K562 (cell line): ENCODE data around the gene EXD2. TPM values are rescaled to one million over a fixed set of nuclear protein-coding genes. Genes with fewer than 3 reads are reported as not detected.

Experiments
- ATAC-seq: fragments of 200-7000 bp; cut with Tn5 transposase; 3 replicates; pipeline ENCODE4 v1.9.1; 2020; ENCODE audit warnings: moderate library complexity
- BruUV-seq: library from RNA; stranded (reverse); fragments of 400-500 nt; replicated peaks from 2 replicates; lab custom pipeline; 2021; lab: Mats Ljungman, UMichigan
- CTCF ChIA-PET: fragments of 300-600 bp; formaldehyde crosslinking; extraction: SDS; loops from one replicate; lab custom pipeline; 2021; ENCODE audit warnings: low intra/inter-chr PET ratio; lab: Yijun Ruan, JAX
- POLR2A ChIA-PET: fragments of 300-600, 350-650 bp; sonication (Branson Sonifier 250); formaldehyde crosslinking; extraction: SDS; loops from one replicate; lab custom pipeline; 2021; ENCODE audit warnings: antibody characterized with exemption, inconsistent platforms; lab: Yijun Ruan, JAX
- DNase-seq, 4 experiments: peaks; one replicate each; pipeline versions ENCODE4 v3.0.0 to v3.0.0-alpha.2; 2011 to 2018; ENCODE audit warnings: low spot score in 3 of 4, mixed read lengths in 3 of 4; ENCODE audit errors: extremely low read depth in 1 of 4
- FAIRE-seq: peaks from 2 replicates; lab custom pipeline; 2011; peaks lifted over from hg19 to GRCh38; lab: Jason Lieb, UNC
- H2AFZ ChIP-seq: 2 replicates; pipeline ENCODE4 v1.6.0; 2011; ENCODE audit warnings: low read depth, low read length, control low read depth, inconsistent platforms
- H3K27ac ChIP-seq: fragments of 200-600 bp; 3 replicates; pipeline ENCODE4 v1.8.0; 2011; ENCODE audit warnings: low read depth, mild to moderate bottlenecking, control low read depth, inconsistent platforms, low read length, moderate library complexity, mixed read lengths; ENCODE audit errors: extremely low read depth
- H3K27me3 ChIP-seq, 2 experiments: fragments of 300-600 bp in 1 of 2; 2 replicates in 1 of 2; 3 replicates in 1 of 2; pipeline versions ENCODE4 v1.6.0 to v1.8.0; 2011; ENCODE audit warnings: inconsistent platforms in 2 of 2, low read length in 2 of 2, mild to moderate bottlenecking in 1 of 2, mixed read lengths in 1 of 2, moderate library complexity in 1 of 2; ENCODE audit not compliant: control insufficient read depth in 2 of 2, insufficient read depth in 2 of 2
- H3K36me3 ChIP-seq: fragments of 300-600 bp; 3 replicates; pipeline ENCODE4 v1.8.0; 2011; ENCODE audit warnings: mild to moderate bottlenecking, low read length, inconsistent platforms; ENCODE audit not compliant: control insufficient read depth, insufficient read depth
- H3K4me1 ChIP-seq, 2 experiments: fragments of 200-600 bp in 1 of 2; replicated peaks in 1 of 2; 2 replicates in 1 of 2; 3 replicates in 1 of 2; pipeline versions ENCODE4 v1.5.1 to v1.8.0; 2011; ENCODE audit warnings: inconsistent platforms in 2 of 2, low read length in 2 of 2, mild to moderate bottlenecking in 1 of 2, mixed read lengths in 1 of 2, moderate library complexity in 1 of 2; ENCODE audit not compliant: control insufficient read depth in 2 of 2, insufficient read depth in 2 of 2
- H3K4me2 ChIP-seq: 2 replicates; pipeline ENCODE4 v1.6.1; 2011; ENCODE audit warnings: low read length, control low read depth, inconsistent platforms, mixed read lengths; ENCODE audit not compliant: insufficient read depth
- H3K4me3 ChIP-seq: fragments of 200-600 bp; sonication (generic), shearing (Covaris generic); 2 replicates; pipeline ENCODE4 v1.5.1; 2016; ENCODE audit warnings: control low read depth, inconsistent platforms
- H3K79me2 ChIP-seq: fragments of 200-600 bp; 3 replicates; pipeline ENCODE4 v1.8.0; 2011; ENCODE audit warnings: low read length, inconsistent platforms; ENCODE audit not compliant: control insufficient read depth, insufficient read depth
- H3K9ac ChIP-seq, 2 experiments: 2 replicates each; pipeline versions ENCODE4 v1.6.0 to v1.6.1; 2011; ENCODE audit warnings: low read depth in 2 of 2, low read length in 2 of 2, control low read depth in 1 of 2, inconsistent platforms in 1 of 2, mild to moderate bottlenecking in 1 of 2, mixed read lengths in 1 of 2; ENCODE audit not compliant: insufficient read depth in 1 of 2
- H3K9me1 ChIP-seq: one replicate; pipeline ENCODE4 v1.6.0; 2011; ENCODE audit warnings: inconsistent platforms, mild to moderate bottlenecking, low read length, moderate library complexity; ENCODE audit not compliant: control insufficient read depth, insufficient read depth
- H3K9me3 ChIP-seq: replicated peaks from 2 replicates; pipeline ENCODE4 v1.5.1; 2011; ENCODE audit warnings: low read depth, low read length, inconsistent platforms; ENCODE audit not compliant: control insufficient read depth, insufficient read depth
- H4K20me1 ChIP-seq: replicated peaks from 2 replicates; pipeline ENCODE4 v1.6.1; 2011; ENCODE audit warnings: low read length, inconsistent platforms, mixed read lengths; ENCODE audit not compliant: control insufficient read depth, insufficient read depth
- CTCF ChIP-seq, 3 experiments: IDR thresholded peaks in 2 of 3; conservative IDR thresholded peaks in 1 of 3; 2 replicates each; pipeline ENCODE4 v1.5.1; 2011 to 2012; ENCODE audit warnings: low read length in 3 of 3, mild to moderate bottlenecking in 3 of 3, control low read depth in 2 of 3, improper control_type of control experiment in 1 of 3, inconsistent platforms in 1 of 3, low read depth in 1 of 3, mixed read lengths in 1 of 3, moderate library complexity in 1 of 3; ENCODE audit not compliant: insufficient read depth in 2 of 3
- SIRT6 ChIP-seq: IDR thresholded peaks from one replicate; pipeline ENCODE4 v1.6.1; 2012; ENCODE audit warnings: low read depth, mild to moderate bottlenecking, control low read depth, inconsistent platforms, low read length, moderate library complexity
- WGBS: fragments of 100-300 bp; shearing (Covaris generic); methylation state at CpG from one replicate; pipeline ENCODE4 v1.1.6; 2016; ENCODE audit warnings: low coverage, mixed read lengths; ENCODE audit not compliant: insufficient coverage; ENCODE audit errors: missing lambda C conversion rate; 5-methylcytosine and 5-hydroxymethylcytosine counted together
- in situ Hi-C: fragments of 300-500 bp; cut with MboI; formaldehyde crosslinking; loops from 4 replicates; pipeline ENCODE4 v1.15.0; 2018; ENCODE audit warnings: inconsistent platforms, mixed read lengths
- intact Hi-C: fragments of 100-400 bp; cut with micrococcal nuclease; formaldehyde crosslinking; loops from 2 replicates; pipeline ENCODE4 v1.14.2; 2022
- polyA plus RNA-seq, 8 experiments: library from polyadenylated mRNA; depleted of rRNA in 4 of 8; stranded (reverse) in 5 of 8; unstranded in 3 of 8; fragments of >200 nt; fragmentation: Nextera tagmentation in 2 of 8; fragmentation: Illumina TruSeq in 1 of 8; extraction: Ambion mirVana in 2 of 8; extraction: Trizol in 1 of 8; gene quantifications; 2 replicates each; pipeline versions ENCODE4 v1.2.1 to v1.2.3, GENCODE V29; 2011 to 2014; ENCODE audit warnings: inconsistent platforms in 1 of 8, missing spikeins in 1 of 8
- total RNA-seq, 7 experiments: library from RNA; depleted of rRNA in 6 of 7; stranded (reverse); fragments of >200 nt in 6 of 7; fragmentation: Illumina TruSeq in 2 of 7; extraction: Trizol in 2 of 7; gene quantifications; 2 replicates each; pipeline versions ENCODE4 v1.2.1 to v1.2.3, GENCODE V29; 2011 to 2021; ENCODE audit warnings: low replicate concordance in 1 of 7

The EXD2 gene
- total and polyA plus RNA-seq, 9 of the 15 experiments (the other 6 are each of a cell fraction or from before 2014, with no cell fraction given): 1.6 to 7.5 (median 3.7) TPM

GRCh38 chr14:69287098-69288010 is 96.1 kb downstream of the EXD2 start:
- 21% methylated on average over 9 of the region's 9 CpGs for WGBS
- peaks cover 3 to 47% of the 10 kb centered on the region in 2 experiments; a peak in 3 of 5 replicates for H3K27me3 ChIP-seq
- DNase-seq: no peak

More at GRCh38 chr14:69287098-69288010, 96.1 kb downstream of the EXD2 start:
- no peak overlapping the region for H3K27ac ChIP-seq
- no peak overlapping the region for H3K9ac ChIP-seq
- no peaks in the 10 kb centered on the region for H4K20me1 ChIP-seq
- no peak overlapping the region for H2AFZ ChIP-seq
- ATAC-seq: peak; percentile 61
- FAIRE-seq: no peak
- no peaks in the 10 kb centered on the region for H3K36me3 ChIP-seq
- no TSS peak for BruUV-seq
- ChIA-PET POLR2A (no interaction called here), CTCF (no interaction called here)
- H3K79me2 ChIP-seq: no peaks in the 10 kb centered on the region
- no peak overlapping the region for H3K4me2 ChIP-seq
- no peak for TF ChIP-seq SIRT6
- peak in 2 of 3 experiments; percentile 11 to 39; a peak in 2 of 6 replicates for TF ChIP-seq CTCF (IDR thresholded peaks at IDR 0.05 in 2 of 3, conservative IDR thresholded peaks at IDR 0.05 in 1 of 3; ENCODE audit: insufficient read depth in 2 of 3, low read depth in 1 of 3, low read length in 3 of 3)
- no peaks in the 10 kb centered on the region for H3K4me1 ChIP-seq
- intact Hi-C loops (no loop called here), in situ Hi-C loops (no loop called here)
- no peaks in the 10 kb centered on the region for H3K9me1 ChIP-seq
- H3K9me3 ChIP-seq: no peaks in the 10 kb centered on the region
- no peak overlapping the region for H3K4me3 ChIP-seq
